Retina (tissue), 1 donor: ENCODE measurements around the gene GARS1.
"Not testable (repeated sequence)": the region's sequence is repeated elsewhere in the genome, so short reads cannot be mapped to it uniquely, and the experiment has no call there.

ENCODE experiments used
- DNase-seq: peaks from one replicate; pipeline ENCODE4 v3.0.0-alpha.2; 2016

GARS1 gene

GRCh38 chr7:30594540-30595435 is at the start of gene GARS1:
GARS1 (plus strand) TSS chr7:30594878; CDS start chr7:30594922, 44 bp downstream.
- DNase-seq: peak; percentile 97

- no peak for DNase-seq
These were observed 48.7 kb upstream of the GARS1 start for GRCh38 chr7:30545791-30546555.

- no peak for DNase-seq
These were observed 48.1 kb upstream of the GARS1 start for GRCh38 chr7:30546596-30546995.

GRCh38 chr7:30548845-30549244 is 45.8 kb upstream of the GARS1 start:
- DNase-seq: peak; percentile 80

- no peak for DNase-seq
These were observed 44.7 kb upstream of the GARS1 start for GRCh38 chr7:30549931-30550493.

GRCh38 chr7:30552330-30552729 is 42.3 kb upstream of the GARS1 start:
- no peak for DNase-seq

- DNase-seq: peak; percentile 25
These were observed 41.5 kb upstream of the GARS1 start for GRCh38 chr7:30553141-30553540.

- DNase-seq: no peak
These were observed 41.1 kb upstream of the GARS1 start for GRCh38 chr7:30553546-30553945.

GRCh38 chr7:30555525-30555924 is 39.2 kb upstream of the GARS1 start:
- no peak for DNase-seq

- DNase-seq: peak; percentile 25
These were observed 37.8 kb upstream of the GARS1 start for GRCh38 chr7:30556840-30557239.

GRCh38 chr7:30557245-30557644 is 37.4 kb upstream of the GARS1 start:
- no peak for DNase-seq

- DNase-seq: no peak
These were observed 35.1 kb upstream of the GARS1 start for GRCh38 chr7:30559611-30560010.

GRCh38 chr7:30561389-30561788 is 33.3 kb upstream of the GARS1 start:
- DNase-seq: no peak

GRCh38 chr7:30562498-30562897 is 32.2 kb upstream of the GARS1 start:
- DNase-seq: no peak

- no peak for DNase-seq
These were observed 31.8 kb upstream of the GARS1 start for GRCh38 chr7:30562909-30563308.

- no peak for DNase-seq
These were observed 31.2 kb upstream of the GARS1 start for GRCh38 chr7:30563326-30563942.

- DNase-seq: peak; percentile 86
These were observed 30.3 kb upstream of the GARS1 start for GRCh38 chr7:30564243-30564892.

GRCh38 chr7:30566596-30566995 is 28.1 kb upstream of the GARS1 start:
- DNase-seq: no peak

- no peak for DNase-seq
These were observed 27.6 kb upstream of the GARS1 start for GRCh38 chr7:30567081-30567480.

GRCh38 chr7:30570238-30570637 is 24.4 kb upstream of the GARS1 start:
- DNase-seq: not testable (repeated sequence)

- no peak for DNase-seq
These were observed 22.4 kb upstream of the GARS1 start for GRCh38 chr7:30572212-30572841.

- DNase-seq: no peak
These were observed 18.8 kb upstream of the GARS1 start for GRCh38 chr7:30575910-30576309.
